HL-60 (cell line): ENCODE measurements around the gene ZNF365.
"Not testable (repeated sequence)": the region's sequence is repeated elsewhere in the genome, so short reads cannot be mapped to it uniquely, and the experiment has no call there.

Experiments
- CTCF ChIP-seq: IDR thresholded peaks from one replicate; pipeline ENCODE4 v1.5.1; 2011; ENCODE audit warnings: low read length, control low read depth, inconsistent platforms; ENCODE audit not compliant: insufficient read depth
- GABPA ChIP-seq: IDR thresholded peaks from 2 replicates; pipeline ENCODE4 v1.6.1; 2012; ENCODE audit warnings: low read depth
- POLR2AphosphoS5 ChIP-seq: IDR thresholded peaks from 2 replicates; pipeline ENCODE4 v1.6.1; 2012; ENCODE audit warnings: low read depth
- REST ChIP-seq: IDR thresholded peaks from 2 replicates; pipeline ENCODE4 v1.6.1; 2012; ENCODE audit warnings: low read depth; ENCODE audit not compliant: insufficient replicate concordance

GRCh38 chr10:62358151-62358550, 16.0 kb upstream of the ZNF365 start:
- TF ChIP-seq CTCF, GABPA, POLR2AphosphoS5, REST: not testable (repeated sequence)
